H9 (cell line): ENCODE results near the gene MSMB. TPM values are rescaled to one million over a fixed set of nuclear protein-coding genes. Genes with fewer than 3 reads are reported as not detected.

Source experiments
- DNase-seq: peaks from one replicate; pipeline ENCODE4 v3.0.0-alpha.2; 2017
- H2AFZ ChIP-seq: one replicate; pipeline ENCODE4 v1.6.1; 2013; ENCODE audit warnings: mild to moderate bottlenecking, low read length, control low read depth, moderate library complexity
- H2AK5ac ChIP-seq: 2 replicates; pipeline ENCODE4 v1.6.1; 2013; ENCODE audit warnings: low read length, control low read depth, mixed read lengths; ENCODE audit not compliant: insufficient read length
- H2BK120ac ChIP-seq: one replicate; pipeline ENCODE4 v1.6.1; 2013; ENCODE audit warnings: low read depth, mild to moderate bottlenecking, low read length, control low read depth, inconsistent platforms; ENCODE audit not compliant: poor library complexity, severe bottlenecking
- H2BK12ac ChIP-seq: 2 replicates; pipeline ENCODE4 v1.6.1; 2013; ENCODE audit warnings: low read length, control low read depth, mixed read lengths, low read depth; ENCODE audit not compliant: insufficient read length
- H2BK15ac ChIP-seq: 2 replicates; pipeline ENCODE4 v1.6.1; 2013; ENCODE audit warnings: low read depth, low read length, control low read depth
- H2BK20ac ChIP-seq: one replicate; pipeline ENCODE4 v1.6.1; 2013; ENCODE audit warnings: low read depth, mild to moderate bottlenecking, low read length, control low read depth, inconsistent platforms; ENCODE audit not compliant: poor library complexity, severe bottlenecking
- H2BK5ac ChIP-seq: 2 replicates; pipeline ENCODE4 v1.6.1; 2013; ENCODE audit warnings: low read length, control low read depth, mixed read lengths; ENCODE audit not compliant: insufficient read length
- H3K14ac ChIP-seq: 2 replicates; pipeline ENCODE4 v1.6.1; 2013; ENCODE audit warnings: low read length, control low read depth; ENCODE audit not compliant: insufficient read depth
- H3K18ac ChIP-seq: 2 replicates; pipeline ENCODE4 v1.6.1; 2013; ENCODE audit warnings: low read depth, mild to moderate bottlenecking, mixed read lengths, low read length, control low read depth; ENCODE audit not compliant: insufficient read length
- H3K23ac ChIP-seq: 2 replicates; pipeline ENCODE4 v1.6.1; 2013; ENCODE audit warnings: low read length, control low read depth, mixed read lengths, low read depth; ENCODE audit not compliant: insufficient read length
- H3K23me2 ChIP-seq: 2 replicates; pipeline ENCODE4 v1.6.1; 2013; ENCODE audit warnings: low read depth, mild to moderate bottlenecking, mixed read lengths, low read length, control low read depth; ENCODE audit not compliant: insufficient read length, poor library complexity, severe bottlenecking
- H3K27ac ChIP-seq: 2 replicates; pipeline ENCODE4 v1.5.1; 2013; ENCODE audit warnings: low read length, control low read depth, mixed read lengths, low read depth; ENCODE audit not compliant: insufficient read length
- H3K27me3 ChIP-seq: 2 replicates; pipeline ENCODE4 v1.6.1; 2013; ENCODE audit warnings: low read length, control low read depth, inconsistent platforms; ENCODE audit not compliant: insufficient read depth
- H3K4ac ChIP-seq: 2 replicates; pipeline ENCODE4 v1.6.1; 2013; ENCODE audit warnings: low read depth, mild to moderate bottlenecking, control low read depth, inconsistent platforms, low read length, moderate library complexity
- H3K4me1 ChIP-seq: 2 replicates; pipeline ENCODE4 v1.6.1; 2013; ENCODE audit warnings: low read length, control low read depth, inconsistent platforms; ENCODE audit not compliant: insufficient read depth
- H3K4me2 ChIP-seq: 2 replicates; pipeline ENCODE4 v1.6.1; 2013; ENCODE audit warnings: low read length, control low read depth, mixed read lengths; ENCODE audit not compliant: insufficient read length, insufficient read depth
- H3K56ac ChIP-seq: 2 replicates; pipeline ENCODE4 v1.6.1; 2013; ENCODE audit warnings: low read depth, mild to moderate bottlenecking, mixed read lengths, low read length, control low read depth; ENCODE audit not compliant: insufficient read length
- H3K79me1 ChIP-seq: 2 replicates; pipeline ENCODE4 v1.6.1; 2013; ENCODE audit warnings: low read depth, mild to moderate bottlenecking, moderate library complexity, low read length, control low read depth, inconsistent platforms; ENCODE audit not compliant: insufficient read depth, poor library complexity, severe bottlenecking
- H3K79me2 ChIP-seq: 2 replicates; pipeline ENCODE4 v1.6.1; 2013; ENCODE audit warnings: low read length, control low read depth, inconsistent platforms; ENCODE audit not compliant: insufficient read depth
- H3K9ac ChIP-seq: 2 replicates; pipeline ENCODE4 v1.6.1; 2013; ENCODE audit warnings: low read length, control low read depth, mixed read lengths; ENCODE audit not compliant: insufficient read length; ENCODE audit errors: extremely low read depth
- H3K9me3 ChIP-seq: one replicate; pipeline ENCODE4 v1.6.1; 2013; ENCODE audit warnings: low read depth, low read length, inconsistent platforms; ENCODE audit not compliant: control insufficient read depth
- H3T11ph ChIP-seq: one replicate; pipeline ENCODE4 v1.6.1; 2013; ENCODE audit warnings: mild to moderate bottlenecking, low read length, control low read depth, inconsistent platforms
- H4K20me1 ChIP-seq: one replicate; pipeline ENCODE4 v1.6.1; 2013; ENCODE audit not compliant: control insufficient read depth, insufficient read length, insufficient read depth
- H4K5ac ChIP-seq: 2 replicates; pipeline ENCODE4 v1.6.1; 2013; ENCODE audit warnings: low read depth, mild to moderate bottlenecking, mixed read lengths, low read length, control low read depth; ENCODE audit not compliant: insufficient read length
- H4K8ac ChIP-seq: replicated peaks from 2 replicates; pipeline ENCODE4 v1.6.1; 2013; ENCODE audit warnings: low read length, control low read depth, mixed read lengths, low read depth; ENCODE audit not compliant: insufficient read length
- H4K91ac ChIP-seq: 2 replicates; pipeline ENCODE4 v1.6.1; 2013; ENCODE audit warnings: low read depth, mild to moderate bottlenecking, moderate library complexity, mixed read lengths, low read length, control low read depth; ENCODE audit not compliant: insufficient read length
- H3K27ac Mint-ChIP-seq, 3 experiments: 2 replicates in 2 of 3; 3 replicates in 1 of 3; pipeline ENCODE4 v1.8.0; 2020 to 2021; ENCODE audit warnings: mixed read lengths in 3 of 3, mild to moderate bottlenecking in 1 of 3, moderate library complexity in 1 of 3
- H3K27me3 Mint-ChIP-seq: 2 replicates; pipeline ENCODE4 v1.8.0; 2021; ENCODE audit warnings: low read depth, mild to moderate bottlenecking, moderate library complexity, mixed read lengths
- H3K36me3 Mint-ChIP-seq, 3 experiments: 2 replicates in 2 of 3; 3 replicates in 1 of 3; pipeline ENCODE4 v1.8.0; 2020 to 2021; ENCODE audit warnings: low read depth in 3 of 3, mixed read lengths in 3 of 3; ENCODE audit not compliant: insufficient read depth in 1 of 3
- H3K4me1 Mint-ChIP-seq, 2 experiments: 2 replicates each; pipeline ENCODE4 v1.8.0; 2020; ENCODE audit warnings: mixed read lengths in 2 of 2
- H3K4me3 Mint-ChIP-seq, 2 experiments: 2 replicates in 1 of 2; 3 replicates in 1 of 2; pipeline ENCODE4 v1.8.0; 2020 to 2021; ENCODE audit warnings: mild to moderate bottlenecking in 2 of 2, mixed read lengths in 2 of 2, moderate library complexity in 1 of 2
- H3K9me3 Mint-ChIP-seq, 2 experiments: 2 replicates in 1 of 2; 3 replicates in 1 of 2; pipeline ENCODE4 v1.8.0; 2020; ENCODE audit warnings: mild to moderate bottlenecking in 2 of 2, mixed read lengths in 2 of 2, moderate library complexity in 1 of 2
- CTCF ChIP-seq: fragments of 200-600 bp; sonication (generic); conservative IDR thresholded peaks from 3 replicates; pipeline ENCODE4 v1.8.0; 2021; ENCODE audit warnings: antibody characterized with exemption, mild to moderate bottlenecking
- WGBS: extraction: QIAGEN DNeasy Blood & Tissue Kit; methylation state at CpG from one replicate; pipeline ENCODE4 v1.1.7; 2013; ENCODE audit warnings: missing lambda C conversion rate, low lambda C conversion rate, mixed read lengths; ENCODE audit not compliant: insufficient read length; ENCODE audit errors: extremely low coverage; 5-methylcytosine and 5-hydroxymethylcytosine counted together
- total RNA-seq: library from RNA; stranded (reverse); gene quantifications from 2 replicates; pipeline ENCODE4 v1.2.1, GENCODE V29; 2021

Gene MSMB
- total RNA-seq, 1 experiment from 2014 or later = not detected

DNA sequence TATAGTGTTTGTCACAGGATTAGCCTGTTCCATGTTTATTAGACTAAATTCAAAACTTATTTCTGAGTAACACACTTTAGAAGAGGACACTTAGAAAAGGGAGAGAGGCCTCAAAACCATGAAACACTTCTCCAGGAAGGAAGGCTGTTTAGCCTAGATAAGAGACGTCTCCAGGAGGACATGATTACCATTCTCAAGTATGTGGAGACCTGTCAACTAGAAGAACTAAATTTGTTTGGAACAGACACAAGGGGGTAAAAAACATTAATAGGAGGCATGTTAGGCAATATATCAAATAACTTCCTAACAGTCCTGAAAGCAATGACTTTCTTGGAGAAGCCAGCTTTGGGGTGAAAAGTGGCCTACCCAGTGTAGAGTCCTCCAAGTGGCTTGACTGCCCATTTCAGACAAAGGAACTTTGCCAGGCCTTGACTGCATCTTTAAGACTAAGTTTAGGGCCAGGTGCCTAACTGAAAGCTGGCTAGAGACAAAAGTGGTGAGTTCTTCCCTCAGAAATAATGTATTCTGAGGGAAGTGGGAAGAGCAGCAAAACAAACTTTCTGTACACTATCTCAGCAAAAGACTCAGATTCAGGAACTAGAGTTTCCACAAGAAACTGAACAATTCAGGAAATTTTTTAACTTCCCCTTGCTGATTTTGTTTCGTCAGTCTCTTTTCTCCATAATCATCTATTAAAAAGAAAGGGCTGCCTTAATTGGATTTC is 27.5 kb downstream of the MSMB start:
- no peak overlapping the region; a peak in 1 of 7 replicates for H3K27ac Mint-ChIP-seq
- Histone ChIP-seq H4K8ac (no peak overlapping the region), H3K4me1 (no peaks in the 10 kb centered on the region; the same call in 1 of the 2 replicates), H3K18ac (no peak overlapping the region), H3K27me3 (no peaks in the 10 kb centered on the region), H2BK5ac (no peak overlapping the region), H3K9ac (no peak overlapping the region), H2BK120ac (no peak overlapping the region), H4K5ac (no peak overlapping the region), H3K4me2 (no peak overlapping the region), H2BK12ac (no peak overlapping the region), H3T11ph (no peak overlapping the region), H3K23me2 (no peaks in the 10 kb centered on the region), H4K20me1 (no peaks in the 10 kb centered on the region), H2AK5ac (no peak overlapping the region), H3K9me3 (no peaks in the 10 kb centered on the region), H3K79me2 (peaks cover 6% of the 10 kb centered on the region; the same call in 1 of the 2 replicates), H2AFZ (no peak overlapping the region), H4K91ac (no peak overlapping the region), H3K14ac (no peak overlapping the region), H2BK15ac (no peak overlapping the region), H3K23ac (no peak overlapping the region), H3K56ac (no peak overlapping the region), H3K4ac (no peak overlapping the region), H2BK20ac (no peak overlapping the region), H3K27ac (no peak overlapping the region), H3K79me1 (peaks cover 3% of the 10 kb centered on the region)
- DNase-seq = no peak
- no peaks in the 10 kb centered on the region for H3K27me3 Mint-ChIP-seq
- WGBS = no CpG with 5 or more reads among the region's 2 CpGs
- peaks cover 17 to 28% of the 10 kb centered on the region in 2 experiments for H3K4me1 Mint-ChIP-seq
- TF ChIP-seq CTCF = no peak
- H3K9me3 Mint-ChIP-seq = no peaks in the 10 kb centered on the region
- peaks cover 3 to 18% (median 11%) of the 10 kb centered on the region in 3 experiments; a peak in 6 of 7 replicates for H3K36me3 Mint-ChIP-seq
- no peak overlapping the region for H3K4me3 Mint-ChIP-seq
